HG02973 (cell line): ENCODE results near the gene EEF2.
"Not testable (repeated sequence)": the region's sequence is repeated elsewhere in the genome, so short reads cannot be mapped to it uniquely, and the experiment has no call there.

ENCODE experiments used
- ATAC-seq: cut with Tn5 transposase; IDR thresholded peaks from one replicate; pipeline ENCODE4 v1.9.1; 2021; ENCODE audit warnings: moderate library complexity; ENCODE audit not compliant: unreplicated experiment

EEF2 gene

DNA sequence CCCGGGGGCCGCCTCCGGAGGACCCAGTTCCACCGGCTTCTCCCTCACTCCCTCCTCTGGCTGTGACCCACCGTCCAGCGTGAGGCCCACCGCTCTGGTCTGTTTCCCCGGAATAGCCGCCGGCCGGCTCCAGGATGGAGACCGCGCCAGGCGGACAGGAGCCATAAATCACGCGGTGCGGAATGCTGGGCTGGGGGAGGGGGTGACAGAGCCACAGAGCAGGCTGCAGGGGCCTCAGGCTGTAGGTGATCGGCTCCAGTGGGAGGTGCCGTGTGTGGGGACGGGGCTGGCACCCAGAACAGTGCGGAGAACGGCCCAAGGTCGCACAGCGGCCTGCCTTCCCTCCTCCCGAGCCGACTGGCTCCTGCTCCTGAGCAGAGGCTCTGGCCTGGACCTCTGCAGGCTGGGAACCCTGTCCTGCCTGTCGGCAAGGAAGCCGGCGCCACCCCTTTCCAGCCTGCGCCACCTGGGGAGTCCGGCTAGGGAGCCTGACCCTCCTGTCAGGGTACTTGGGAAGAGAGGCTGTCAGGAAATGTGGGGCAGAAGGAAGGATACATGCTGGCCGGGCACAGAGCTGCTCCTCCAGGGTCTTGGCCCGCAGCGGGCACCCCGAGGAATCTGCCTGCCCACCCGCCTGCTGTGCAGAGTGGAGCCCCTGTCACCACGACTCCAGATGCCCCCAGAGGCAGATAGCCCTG lies 30.6 kb upstream of the EEF2 start:
- ATAC-seq = no peak

GRCh38 chr19:4014541-4015491 lies 29.6 kb upstream of the EEF2 start:
- no peak for ATAC-seq

GRCh38 chr19:4013886-4014540 lies 28.8 kb upstream of the EEF2 start:
- no peak for ATAC-seq

- ATAC-seq = no peak
These were observed 27.8 kb upstream of the EEF2 start for GRCh38 chr19:4012975-4013634.

- ATAC-seq = no peak
These were observed 27.1 kb upstream of the EEF2 start for GRCh38 chr19:4012092-4012974.

GRCh38 chr19:4011430-4011829 lies 26.2 kb upstream of the EEF2 start:
- not testable (repeated sequence) for ATAC-seq

DNA sequence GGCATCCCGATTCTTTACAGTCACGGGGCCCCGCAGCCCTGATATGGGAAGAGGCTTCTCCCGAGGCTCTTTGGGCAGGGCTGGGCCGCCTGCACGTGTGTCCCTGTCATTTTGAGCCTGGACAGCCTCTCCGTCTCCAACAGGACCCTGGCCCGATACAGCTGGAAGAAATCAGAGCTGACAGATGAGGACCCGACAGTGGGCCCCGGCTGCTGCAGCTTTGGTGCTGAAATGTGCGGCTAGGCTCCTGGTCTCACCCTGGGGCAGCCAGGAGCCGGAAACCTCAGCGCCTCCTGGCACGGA lies 25.5 kb upstream of the EEF2 start:
- no peak for ATAC-seq

GRCh38 chr19:4009990-4010807 lies 24.9 kb upstream of the EEF2 start:
- ATAC-seq = no peak

GRCh38 chr19:4007836-4008539 lies 22.7 kb upstream of the EEF2 start:
- peak; percentile 1 for ATAC-seq

- ATAC-seq = peak; percentile 70
These were observed 22.0 kb upstream of the EEF2 start, which contains the start of gene PIAS4 for GRCh38 chr19:4007021-4007835. Gene PIAS4 (plus strand): TSS chr19:4007736. CDS start chr19:4007761, 25 bp downstream.

DNA sequence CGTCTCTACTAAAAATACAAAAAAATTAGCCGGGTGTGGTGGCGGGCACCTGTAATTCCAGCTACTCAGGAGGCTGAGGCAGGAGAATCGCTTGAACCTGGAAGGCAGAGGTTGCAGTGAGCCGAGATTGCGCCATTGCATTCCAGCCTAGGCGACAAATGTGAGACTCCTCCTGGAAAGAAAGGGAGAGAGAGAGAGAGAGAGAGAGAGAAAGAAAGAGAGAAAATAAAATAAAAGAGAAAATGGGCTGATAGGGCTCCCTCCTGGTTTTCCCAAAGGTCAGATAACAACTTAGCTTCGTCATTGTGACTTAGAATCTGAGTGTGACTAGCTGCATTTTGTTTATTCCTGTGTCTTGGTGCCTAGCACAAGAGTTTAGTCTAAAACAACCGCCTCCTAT lies 20.2 kb upstream of the EEF2 start:
- ATAC-seq = not testable (repeated sequence)

DNA sequence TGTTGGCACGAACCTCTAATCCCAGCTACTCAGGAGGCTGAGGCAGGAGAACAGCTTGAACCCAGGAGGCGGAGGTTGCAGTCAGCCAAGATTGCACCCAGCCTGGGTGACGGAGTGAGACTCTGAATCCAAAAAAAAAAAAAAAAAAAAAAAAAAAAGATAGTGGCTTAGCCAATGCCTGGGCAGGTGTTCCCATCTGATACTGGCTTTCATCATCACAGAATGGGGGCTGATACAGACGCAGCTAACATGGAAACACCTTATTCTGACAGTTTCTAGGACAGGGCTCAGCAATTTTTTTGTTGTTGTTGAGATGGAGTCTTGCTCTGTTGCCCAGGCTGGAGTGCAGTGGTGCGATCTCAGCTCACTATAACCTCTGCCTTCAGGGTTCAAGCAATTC lies 15.5 kb upstream of the EEF2 start:
- not testable (repeated sequence) for ATAC-seq

DNA sequence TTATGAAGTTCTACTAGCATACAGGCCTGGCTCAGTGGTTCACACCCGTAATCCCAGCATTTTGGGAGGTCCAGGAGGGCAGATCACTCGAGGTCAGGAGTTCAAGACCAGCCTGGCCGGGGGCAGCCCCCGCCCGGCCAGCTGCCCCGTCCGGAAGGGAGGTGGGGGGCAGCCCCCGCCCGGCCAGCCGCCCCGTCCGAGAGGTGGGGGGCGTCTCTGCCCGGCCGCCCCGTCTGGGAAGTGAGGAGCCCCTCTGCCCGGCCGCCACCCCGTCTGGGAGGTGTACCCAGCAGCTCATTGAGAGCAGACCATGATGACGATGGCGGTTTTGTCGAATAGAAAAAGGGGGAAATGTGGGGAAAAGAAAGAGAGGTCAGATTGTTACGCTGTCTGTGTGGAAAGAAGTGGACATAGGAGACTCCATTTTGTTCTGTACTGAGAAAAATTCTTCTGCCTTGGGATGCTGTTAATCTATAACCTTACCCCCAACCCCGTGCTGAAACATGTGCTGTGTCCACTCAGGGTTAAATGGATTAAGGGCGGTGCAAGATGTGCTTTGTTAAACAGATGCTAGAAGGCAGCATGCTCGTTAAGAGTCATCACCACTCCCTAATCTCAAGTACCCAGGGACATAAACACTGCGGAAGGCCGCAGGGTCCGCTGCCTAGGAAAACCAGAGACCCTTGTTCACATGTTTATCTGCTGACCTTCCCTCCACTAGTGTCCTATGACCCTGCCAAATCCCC lies 13.6 kb upstream of the EEF2 start:
- not testable (repeated sequence) for ATAC-seq

DNA sequence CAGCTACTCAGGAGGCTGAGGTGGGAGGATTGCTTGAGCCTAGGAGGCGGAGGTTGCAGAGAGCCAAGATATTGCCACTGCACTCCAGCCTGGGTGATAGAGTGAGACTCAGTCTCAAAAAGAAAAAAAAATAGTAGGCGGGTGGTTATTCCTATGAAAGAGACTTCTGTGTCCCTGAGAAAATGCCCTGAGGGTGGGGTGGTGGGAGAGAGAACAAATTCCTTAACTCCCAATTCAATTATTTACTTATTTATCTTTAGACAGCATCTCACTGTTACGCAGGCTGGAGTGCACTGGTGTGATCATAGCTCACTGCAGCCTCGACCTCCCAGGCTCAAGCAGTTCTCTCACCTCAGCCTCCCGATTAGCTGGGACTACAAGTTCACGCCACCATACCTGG lies 10.3 kb upstream of the EEF2 start:
- ATAC-seq = no peak

GRCh38 chr19:3990815-3991117 lies 5.5 kb upstream of the EEF2 start:
- ATAC-seq = no peak

GRCh38 chr19:3987619-3988371 lies 2.5 kb upstream of the EEF2 start:
- peak; percentile 38 for ATAC-seq
